Osteocyte (in vitro differentiated cells): Measurements from ENCODE around the gene MTPN. TPM values are rescaled to one million over a fixed set of nuclear protein-coding genes. Genes with fewer than 3 reads are reported as not detected.

Experiments
- DNase-seq: peaks from one replicate; pipeline ENCODE4 v3.0.0; 2021; ENCODE audit warnings: mixed read lengths; ENCODE audit not compliant: unreplicated experiment; ENCODE audit errors: extremely low spot score
- H3K27ac Mint-ChIP-seq: one replicate; pipeline ENCODE4 v1.8.0; 2021; ENCODE audit warnings: mild to moderate bottlenecking, mixed read lengths; ENCODE audit not compliant: unreplicated experiment
- H3K27me3 Mint-ChIP-seq: one replicate; pipeline ENCODE4 v1.8.0; 2021; ENCODE audit warnings: mixed read lengths; ENCODE audit not compliant: unreplicated experiment
- H3K36me3 Mint-ChIP-seq: one replicate; pipeline ENCODE4 v1.8.0; 2021; ENCODE audit warnings: mixed read lengths; ENCODE audit not compliant: unreplicated experiment
- H3K4me1 Mint-ChIP-seq: one replicate; pipeline ENCODE4 v1.8.0; 2021; ENCODE audit warnings: mixed read lengths; ENCODE audit not compliant: unreplicated experiment
- H3K4me3 Mint-ChIP-seq: one replicate; pipeline ENCODE4 v1.8.0; 2021; ENCODE audit warnings: mild to moderate bottlenecking, moderate library complexity, mixed read lengths; ENCODE audit not compliant: unreplicated experiment
- H3K9me3 Mint-ChIP-seq: one replicate; pipeline ENCODE4 v1.8.0; 2021; ENCODE audit warnings: mixed read lengths; ENCODE audit not compliant: unreplicated experiment
- total RNA-seq: library from RNA; stranded (reverse); gene quantifications from 2 replicates; pipeline ENCODE4 v1.2.1, GENCODE V29; 2021
- TF ChIP-seq, protein P1 (sequence below): fragments of 200-600 bp; sonication (generic); IDR thresholded peaks from 2 replicates; pipeline ENCODE4 v1.5.0; 2021; ENCODE audit warnings: antibody characterized with exemption, mild to moderate bottlenecking, moderate library complexity

Gene MTPN
- total RNA-seq, 1 donor from 2014 or later = 140 TPM

DNA sequence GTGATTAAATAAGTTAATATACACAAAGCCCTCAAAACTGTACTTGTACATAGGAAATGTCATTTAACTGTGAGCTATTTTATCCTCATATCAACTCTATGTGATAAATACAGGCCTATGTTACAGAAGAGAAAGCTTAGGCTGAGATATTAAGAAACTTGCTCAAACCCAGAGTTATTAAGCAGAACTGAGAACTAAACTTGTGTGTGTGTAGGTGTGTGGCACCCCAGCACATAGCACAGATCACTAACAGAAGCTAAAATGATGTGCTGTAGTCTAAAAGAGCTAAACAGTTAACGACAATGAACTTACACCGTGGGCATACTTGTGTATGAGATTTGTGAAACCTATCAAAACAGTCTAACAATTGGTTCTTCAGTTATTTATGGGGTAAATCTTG is 34.5 kb downstream of the MTPN start:
- Mint-ChIP-seq H3K27ac (no peak overlapping the region), H3K4me3 (no peak overlapping the region), H3K27me3 (no peaks in the 10 kb centered on the region), H3K36me3 (peaks cover 5% of the 10 kb centered on the region), H3K4me1 (peaks cover 22% of the 10 kb centered on the region), H3K9me3 (no peaks in the 10 kb centered on the region)
- TF ChIP-seq, protein P1, sequence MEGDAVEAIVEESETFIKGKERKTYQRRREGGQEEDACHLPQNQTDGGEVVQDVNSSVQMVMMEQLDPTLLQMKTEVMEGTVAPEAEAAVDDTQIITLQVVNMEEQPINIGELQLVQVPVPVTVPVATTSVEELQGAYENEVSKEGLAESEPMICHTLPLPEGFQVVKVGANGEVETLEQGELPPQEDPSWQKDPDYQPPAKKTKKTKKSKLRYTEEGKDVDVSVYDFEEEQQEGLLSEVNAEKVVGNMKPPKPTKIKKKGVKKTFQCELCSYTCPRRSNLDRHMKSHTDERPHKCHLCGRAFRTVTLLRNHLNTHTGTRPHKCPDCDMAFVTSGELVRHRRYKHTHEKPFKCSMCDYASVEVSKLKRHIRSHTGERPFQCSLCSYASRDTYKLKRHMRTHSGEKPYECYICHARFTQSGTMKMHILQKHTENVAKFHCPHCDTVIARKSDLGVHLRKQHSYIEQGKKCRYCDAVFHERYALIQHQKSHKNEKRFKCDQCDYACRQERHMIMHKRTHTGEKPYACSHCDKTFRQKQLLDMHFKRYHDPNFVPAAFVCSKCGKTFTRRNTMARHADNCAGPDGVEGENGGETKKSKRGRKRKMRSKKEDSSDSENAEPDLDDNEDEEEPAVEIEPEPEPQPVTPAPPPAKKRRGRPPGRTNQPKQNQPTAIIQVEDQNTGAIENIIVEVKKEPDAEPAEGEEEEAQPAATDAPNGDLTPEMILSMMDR = no peak
- no peak for DNase-seq

DNA sequence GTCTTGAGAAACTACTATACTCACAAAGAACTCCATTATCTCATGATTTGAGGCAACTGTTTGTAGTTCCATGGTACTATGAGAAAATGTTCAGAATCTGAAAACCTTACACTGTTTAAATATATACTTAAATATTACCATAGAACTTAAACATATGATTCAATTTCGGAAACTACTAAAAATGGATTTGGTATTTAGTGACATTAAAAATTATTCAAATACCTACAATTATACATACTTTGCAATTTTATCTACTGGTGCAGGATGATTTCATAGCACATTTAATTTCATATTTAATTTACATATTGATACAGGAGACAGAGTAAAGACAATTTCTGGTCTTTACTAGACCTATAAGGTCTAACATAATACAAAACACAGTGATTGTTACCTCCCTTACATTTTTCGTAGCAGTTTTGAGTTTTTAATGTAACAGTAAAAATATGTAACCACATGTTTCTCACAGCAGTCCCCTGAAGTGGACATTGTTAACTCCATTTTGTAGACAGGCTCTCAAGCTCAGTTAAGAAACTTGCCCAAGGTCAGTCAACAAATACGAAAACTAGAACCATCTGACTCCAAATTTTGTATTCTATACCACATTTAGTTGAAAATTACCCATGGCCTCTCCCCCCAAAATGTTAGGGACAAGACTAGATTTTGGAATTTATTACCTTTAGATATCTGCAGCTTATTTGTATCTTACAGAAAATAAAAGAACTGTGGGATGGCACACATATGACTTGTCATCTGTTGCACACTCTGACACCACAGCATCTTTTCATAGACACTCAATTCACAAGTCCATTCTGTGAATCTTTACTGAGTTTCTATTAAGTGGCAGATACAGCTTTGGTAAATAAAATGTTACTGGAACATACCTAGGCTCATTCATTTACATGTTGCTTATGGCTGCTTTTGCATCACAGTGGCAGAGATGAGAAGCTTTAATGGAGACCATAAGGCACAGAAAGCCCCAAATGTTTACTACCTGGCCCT is 36.8 kb downstream of the MTPN start:
- no peaks in the 10 kb centered on the region for H3K9me3 Mint-ChIP-seq

DNA sequence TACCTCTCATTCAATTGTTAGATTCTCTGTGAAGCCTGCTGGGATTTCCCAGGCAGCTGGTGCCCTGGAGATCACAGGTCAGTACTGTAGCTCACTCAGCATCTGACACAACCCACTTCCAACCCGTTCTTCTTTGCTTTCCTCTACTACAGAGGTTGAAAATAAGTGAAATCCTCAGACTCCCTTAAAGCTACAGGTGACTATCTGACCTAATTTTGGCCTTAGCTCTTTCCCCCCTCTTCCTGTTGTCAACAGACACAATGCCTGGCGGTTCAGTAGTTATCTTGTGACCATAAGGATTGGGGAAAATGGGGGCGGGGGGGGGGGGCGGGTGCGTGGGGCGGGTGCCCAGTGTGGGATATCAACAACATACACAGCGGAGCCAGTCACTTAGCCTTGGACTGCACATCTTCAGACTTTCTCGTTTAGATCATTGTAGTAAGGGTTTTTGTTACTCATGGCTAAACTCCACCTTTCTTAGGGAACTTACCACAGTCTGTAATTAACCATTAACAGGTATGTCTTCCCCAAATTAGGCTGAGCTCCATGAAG is 37.8 kb downstream of the MTPN start:
- TF ChIP-seq, protein P1 = no peak
- DNase-seq = no peak
- peaks cover 20% of the 10 kb centered on the region for H3K4me1 Mint-ChIP-seq
- H3K27me3 Mint-ChIP-seq = no peaks in the 10 kb centered on the region
- H3K4me3 Mint-ChIP-seq = no peak overlapping the region
- H3K27ac Mint-ChIP-seq = peak overlapping the region; percentile 28
- H3K9me3 Mint-ChIP-seq = no peaks in the 10 kb centered on the region
- H3K36me3 Mint-ChIP-seq = no peaks in the 10 kb centered on the region

More for the DNA sequence above, 36.8 kb downstream of the MTPN start:
- Mint-ChIP-seq H3K36me3 (no peaks in the 10 kb centered on the region), H3K27me3 (no peaks in the 10 kb centered on the region), H3K4me3 (no peak overlapping the region), H3K27ac (no peak overlapping the region), H3K4me1 (peaks cover 20% of the 10 kb centered on the region)
- DNase-seq = no peak
- TF ChIP-seq, protein P1 = no peak

DNA sequence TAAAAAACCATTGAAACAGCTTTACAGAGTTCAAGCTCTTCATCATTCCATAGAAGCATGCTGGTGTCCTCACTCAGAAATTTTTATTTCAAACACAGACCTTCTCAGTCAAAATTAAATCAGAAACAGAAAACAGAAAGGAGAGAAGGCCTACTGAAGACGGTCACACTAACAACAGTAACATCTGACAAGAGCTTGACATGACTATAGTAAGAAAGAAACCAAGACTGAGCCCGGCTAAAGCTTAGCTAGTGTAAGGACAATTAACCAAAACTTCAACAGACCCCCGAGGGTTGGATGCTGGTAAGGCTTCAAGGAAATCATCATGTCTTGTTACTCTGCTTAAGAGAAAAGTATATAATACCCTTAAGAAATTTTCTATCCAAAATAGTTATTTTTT is 38.6 kb downstream of the MTPN start:
- TF ChIP-seq, protein P1 = no peak
- H3K4me3 Mint-ChIP-seq = no peak overlapping the region
- no peaks in the 10 kb centered on the region for H3K36me3 Mint-ChIP-seq
- H3K27ac Mint-ChIP-seq = peak overlapping the region; percentile 50
- H3K4me1 Mint-ChIP-seq = peaks cover 19% of the 10 kb centered on the region
- H3K27me3 Mint-ChIP-seq = no peaks in the 10 kb centered on the region
- no peak for DNase-seq
- H3K9me3 Mint-ChIP-seq = no peaks in the 10 kb centered on the region

DNA sequence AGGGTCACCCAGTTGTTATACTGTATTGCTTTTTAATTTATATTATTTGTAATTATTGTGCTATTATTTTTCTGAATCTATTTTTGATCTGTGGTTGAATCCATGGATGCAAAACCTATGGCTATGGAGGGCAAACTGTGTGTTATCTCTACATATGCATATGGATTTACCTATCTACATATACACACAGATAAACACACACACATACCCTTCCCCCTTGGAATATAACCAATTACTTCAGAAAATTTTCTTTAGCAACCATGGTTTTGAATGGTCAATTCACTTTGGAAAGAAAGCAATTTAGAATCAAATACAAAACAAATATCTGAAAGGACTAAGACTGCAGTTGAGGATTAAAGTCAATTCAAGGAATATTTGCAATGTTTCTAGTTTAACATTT is 39.1 kb downstream of the MTPN start:
- Mint-ChIP-seq H3K27me3 (no peaks in the 10 kb centered on the region), H3K4me3 (no peak overlapping the region), H3K27ac (no peak overlapping the region), H3K4me1 (peaks cover 14% of the 10 kb centered on the region), H3K9me3 (no peaks in the 10 kb centered on the region), H3K36me3 (no peaks in the 10 kb centered on the region)
- TF ChIP-seq, protein P1 = no peak
- no peak for DNase-seq
